HG03354 (cell line): ENCODE data around the gene RNF180.

ENCODE experiments used
- ATAC-seq: cut with Tn5 transposase; IDR thresholded peaks from one replicate; pipeline ENCODE4 v1.9.1; 2021; ENCODE audit warnings: mild to moderate bottlenecking; ENCODE audit not compliant: unreplicated experiment, poor library complexity, severe bottlenecking

The RNF180 gene, protein sequence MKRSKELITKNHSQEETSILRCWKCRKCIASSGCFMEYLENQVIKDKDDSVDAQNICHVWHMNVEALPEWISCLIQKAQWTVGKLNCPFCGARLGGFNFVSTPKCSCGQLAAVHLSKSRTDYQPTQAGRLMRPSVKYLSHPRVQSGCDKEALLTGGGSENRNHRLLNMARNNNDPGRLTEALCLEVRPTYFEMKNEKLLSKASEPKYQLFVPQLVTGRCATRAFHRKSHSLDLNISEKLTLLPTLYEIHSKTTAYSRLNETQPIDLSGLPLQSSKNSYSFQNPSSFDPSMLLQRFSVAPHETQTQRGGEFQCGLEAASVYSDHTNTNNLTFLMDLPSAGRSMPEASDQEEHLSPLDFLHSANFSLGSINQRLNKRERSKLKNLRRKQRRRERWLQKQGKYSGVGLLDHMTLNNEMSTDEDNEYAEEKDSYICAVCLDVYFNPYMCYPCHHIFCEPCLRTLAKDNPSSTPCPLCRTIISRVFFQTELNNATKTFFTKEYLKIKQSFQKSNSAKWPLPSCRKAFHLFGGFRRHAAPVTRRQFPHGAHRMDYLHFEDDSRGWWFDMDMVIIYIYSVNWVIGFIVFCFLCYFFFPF

GRCh38 chr5:64165500-64166200, at the start of gene RNF180:
TSS of gene RNF180 (plus strand) at chr5:64165843. CDS start at chr5:64200808, 34,965 bp downstream.
- peak; percentile 57 for ATAC-seq

GRCh38 chr5:64125521-64125920, 40.1 kb upstream of the RNF180 start:
- ATAC-seq = no peak

DNA sequence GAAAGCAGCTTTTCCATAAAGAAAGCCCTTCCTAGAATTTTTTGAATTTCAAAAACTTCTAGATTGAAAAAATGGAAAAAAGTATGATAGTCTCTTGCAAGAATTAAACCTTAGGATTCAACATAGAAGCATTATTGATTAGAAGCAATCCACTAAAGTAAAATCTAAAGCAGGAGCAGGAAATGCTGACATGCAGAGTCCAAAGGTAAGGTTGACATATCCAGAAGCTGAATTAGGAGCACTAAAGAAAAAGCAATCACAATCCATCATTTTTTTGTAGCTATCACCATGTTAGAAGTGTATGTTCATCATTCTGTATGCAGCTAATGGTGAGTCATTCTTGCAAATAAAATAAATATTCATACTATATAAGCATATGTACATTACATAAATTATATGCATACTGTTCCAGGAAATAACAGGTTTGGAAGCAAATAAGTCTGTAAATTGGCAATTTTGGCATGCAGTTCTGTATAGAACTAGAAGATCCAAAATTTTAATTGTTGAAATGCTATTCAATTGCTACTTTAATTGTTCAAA, 39.4 kb upstream of the RNF180 start:
- ATAC-seq = no peak

- ATAC-seq = no peak
Measured at GRCh38 chr5:64140018-64140417, 25.6 kb upstream of the RNF180 start.

DNA sequence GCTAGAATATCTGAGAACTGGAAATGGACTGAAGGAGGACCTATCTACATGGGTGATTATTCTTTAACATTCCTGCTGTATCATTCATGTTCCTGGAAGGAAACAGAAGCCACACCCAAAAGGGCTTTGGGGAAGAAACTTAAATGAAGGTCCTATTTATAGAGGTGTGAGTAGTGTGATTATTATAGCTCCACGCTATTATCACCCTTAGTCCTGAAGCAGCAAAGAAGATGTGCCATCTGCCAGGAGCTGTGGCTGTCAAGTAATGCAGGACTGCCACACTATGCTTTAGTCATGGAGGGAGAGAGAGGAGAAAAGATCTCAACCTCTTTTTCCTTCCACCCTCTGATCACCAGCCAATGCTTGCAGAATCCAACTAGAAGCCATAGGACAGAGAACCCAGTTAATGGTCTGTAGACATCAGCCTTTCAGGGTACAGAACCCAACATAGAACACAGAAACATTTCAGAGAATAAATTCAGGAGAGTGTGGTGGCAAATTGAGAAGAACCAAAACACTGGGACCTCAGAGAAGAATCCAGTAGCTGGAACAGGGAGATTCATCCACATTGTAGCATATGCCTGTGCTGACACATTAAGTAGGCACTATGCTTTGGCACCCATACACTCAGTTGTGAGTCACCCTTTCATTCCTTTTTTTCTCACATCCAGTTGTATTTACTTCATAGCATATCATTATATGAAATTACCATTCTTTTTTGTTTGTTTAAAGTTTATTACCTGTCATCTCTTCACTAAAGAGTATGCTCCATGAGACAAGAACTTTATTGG, 21.0 kb upstream of the RNF180 start:
- no peak for ATAC-seq

DNA sequence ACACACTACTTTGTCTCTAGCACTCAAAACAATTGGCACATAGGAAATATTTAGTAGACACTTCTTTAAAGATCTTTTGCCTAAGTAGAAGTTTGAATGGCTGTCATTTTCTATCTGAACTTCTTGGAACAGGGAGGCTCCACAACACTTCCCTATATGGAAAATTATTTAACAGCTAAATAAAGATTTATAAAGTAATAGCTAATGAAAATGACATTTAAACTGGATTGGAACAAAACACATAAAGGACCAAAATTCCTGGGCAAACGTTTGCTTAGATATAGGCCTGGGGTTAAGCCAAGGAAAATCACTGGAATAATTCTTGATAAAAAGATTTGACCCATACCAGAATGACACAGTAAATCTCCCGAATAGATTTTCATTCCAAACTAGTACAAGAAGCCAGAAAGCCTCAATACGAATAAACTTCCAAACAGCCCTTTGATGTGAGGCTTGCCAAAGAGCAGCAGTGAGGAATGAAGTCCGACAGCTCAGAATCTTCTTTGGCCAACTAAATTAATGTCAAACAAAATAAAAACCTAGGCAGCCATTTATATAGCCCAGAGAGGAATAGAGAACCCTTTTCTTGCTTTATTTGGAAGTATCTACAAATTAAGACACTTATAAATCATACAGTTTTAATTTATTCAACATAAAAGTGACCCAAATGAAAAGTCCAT, 20.3 kb upstream of the RNF180 start:
- no peak for ATAC-seq

GRCh38 chr5:64147379-64147778, 18.3 kb upstream of the RNF180 start:
- no peak for ATAC-seq

DNA sequence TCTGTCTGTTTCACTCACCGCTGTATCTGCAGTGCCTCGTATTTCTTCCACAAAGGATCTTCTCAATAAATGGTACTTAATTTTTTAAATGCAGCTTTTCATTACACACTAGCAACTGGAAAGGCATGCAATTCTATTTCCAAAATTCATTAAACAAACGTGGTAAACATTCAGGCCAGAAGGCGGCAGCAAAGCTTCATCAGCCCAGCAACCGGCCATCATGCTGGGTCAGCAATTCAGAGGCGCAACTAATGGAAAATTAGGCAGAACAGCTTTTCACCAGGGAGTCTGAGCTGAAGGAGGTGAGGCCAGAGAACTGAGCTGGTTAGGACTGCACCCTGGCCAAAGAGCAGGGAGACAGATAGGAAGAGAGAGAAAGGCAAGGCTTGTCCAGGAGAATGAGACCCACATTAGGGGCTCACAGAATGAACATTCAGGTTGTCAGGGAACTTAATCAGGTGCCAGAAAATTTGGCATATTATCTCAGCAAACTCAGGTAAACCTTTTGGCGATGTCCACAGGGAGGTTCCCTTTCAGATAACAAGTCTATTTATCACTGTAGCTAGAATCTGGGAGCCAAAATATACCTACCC, 17.7 kb upstream of the RNF180 start:
- peak; percentile 65 for ATAC-seq

- ATAC-seq = no peak
Measured at GRCh38 chr5:64149268-64149667, 16.4 kb upstream of the RNF180 start.

DNA sequence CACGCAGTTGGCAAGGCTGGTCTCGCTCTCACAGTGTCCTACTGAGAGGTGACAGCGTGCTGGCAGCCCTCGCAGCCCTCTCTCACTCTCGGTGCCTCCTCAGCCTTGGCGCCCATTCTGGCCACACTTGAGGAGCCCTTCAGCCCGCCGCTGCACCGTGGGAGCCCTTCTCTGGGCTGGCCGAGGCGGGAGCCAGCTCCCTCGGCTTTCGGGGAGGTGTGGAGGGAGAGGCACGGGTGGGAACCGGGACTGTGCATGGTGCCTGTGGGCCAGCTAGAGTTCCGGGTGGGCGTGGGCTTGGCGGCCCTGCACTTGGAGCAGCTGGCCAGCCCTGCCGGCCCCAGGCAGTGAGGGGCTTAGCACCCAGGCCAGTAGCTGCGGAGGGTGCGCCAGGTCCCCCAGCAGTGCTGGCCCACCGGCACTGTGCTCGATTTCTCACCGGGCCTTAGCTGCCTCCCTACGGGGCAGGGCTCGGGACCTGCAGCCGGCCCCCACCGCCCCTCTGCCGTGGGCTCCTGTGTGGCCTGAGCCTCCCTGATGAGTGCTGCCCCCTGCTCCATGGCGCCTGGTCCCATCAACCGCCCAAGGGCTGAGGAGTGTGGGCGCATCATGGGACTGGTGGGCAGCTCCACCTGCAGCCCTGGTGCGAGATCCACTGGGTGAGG, 15.7 kb upstream of the RNF180 start:
- ATAC-seq = no peak

GRCh38 chr5:64156261-64156660, 9.4 kb upstream of the RNF180 start:
- ATAC-seq = no peak

- no peak for ATAC-seq
Measured at GRCh38 chr5:64158827-64159226, 6.8 kb upstream of the RNF180 start.

- no peak for ATAC-seq
Measured at GRCh38 chr5:64160201-64160600, 5.4 kb upstream of the RNF180 start.

DNA sequence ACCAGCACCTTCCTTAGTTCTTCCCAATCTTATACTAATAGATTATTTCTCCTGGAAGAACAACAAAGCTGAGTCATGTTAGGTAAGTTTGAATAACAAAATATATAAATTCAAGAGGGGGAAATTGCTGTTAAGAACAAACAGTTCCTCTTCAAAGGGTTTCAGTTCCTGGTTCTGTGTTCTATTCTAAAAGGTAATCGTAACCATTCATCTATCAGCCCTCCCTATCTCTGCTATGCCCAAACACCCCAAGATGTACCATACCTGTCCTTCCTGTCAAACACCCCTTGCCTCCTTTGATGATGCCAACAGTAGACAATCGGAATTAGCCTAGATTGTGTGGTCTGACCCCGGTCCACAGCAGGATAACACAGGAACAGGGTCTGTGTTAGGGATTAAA, 4.2 kb upstream of the RNF180 start:
- peak; percentile 58 for ATAC-seq

DNA sequence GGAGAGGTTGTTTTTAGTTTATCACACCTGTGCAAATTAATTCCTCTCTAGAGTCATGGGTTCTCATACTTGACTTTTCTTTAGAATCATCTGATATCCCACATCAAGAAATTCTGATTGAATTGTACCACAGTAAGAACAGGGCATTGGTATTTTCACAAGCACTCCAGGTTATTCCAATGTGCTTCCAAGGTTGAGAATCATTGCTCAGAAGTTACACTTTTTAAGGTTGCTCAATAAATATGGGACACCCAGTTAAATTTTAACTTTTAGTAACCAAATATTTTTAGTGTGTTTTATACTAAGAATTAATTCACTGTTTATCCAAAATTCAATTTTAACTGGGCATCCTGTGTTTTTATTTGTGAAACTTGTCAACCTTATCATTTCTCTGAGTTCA, 2.5 kb upstream of the RNF180 start:
- no peak for ATAC-seq

DNA sequence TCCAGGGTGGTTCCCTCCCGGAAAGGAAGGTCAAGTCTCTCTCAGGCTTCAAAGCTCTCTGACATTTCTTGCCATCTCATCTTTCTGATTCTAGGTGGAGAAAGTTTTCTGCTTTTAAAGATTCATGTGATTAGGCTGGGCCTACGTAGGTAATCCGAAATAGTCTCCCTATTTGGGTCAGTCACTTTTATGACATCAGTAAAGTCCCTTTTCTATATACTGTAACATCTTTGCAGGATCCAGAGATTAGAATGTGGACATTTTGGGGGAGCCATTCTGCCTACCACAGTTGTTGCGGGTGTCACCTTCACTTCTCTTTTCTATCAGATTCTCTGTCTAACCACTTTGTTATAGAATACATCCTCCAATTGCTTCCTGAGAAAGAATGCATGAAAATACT, 1.9 kb upstream of the RNF180 start:
- no peak for ATAC-seq

DNA sequence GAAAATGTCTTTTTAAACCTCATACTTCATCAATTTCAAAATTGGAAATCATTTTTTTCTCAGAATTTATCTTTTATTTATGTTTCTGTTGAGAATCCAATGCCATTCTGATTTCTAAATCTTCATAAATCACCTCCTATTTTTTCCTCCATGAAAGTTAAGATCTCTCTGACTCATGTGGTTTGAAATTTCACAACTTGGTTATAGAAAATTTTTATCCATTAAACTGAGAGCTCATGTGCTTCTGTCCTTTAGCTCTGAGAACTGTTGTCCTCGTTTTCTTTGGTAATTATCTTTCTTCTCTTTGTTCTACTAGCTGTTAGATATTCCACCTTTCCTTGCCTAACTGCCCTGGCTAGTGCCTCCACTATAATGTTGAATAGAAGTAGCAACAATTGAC, 1.5 kb upstream of the RNF180 start:
- no peak for ATAC-seq

DNA sequence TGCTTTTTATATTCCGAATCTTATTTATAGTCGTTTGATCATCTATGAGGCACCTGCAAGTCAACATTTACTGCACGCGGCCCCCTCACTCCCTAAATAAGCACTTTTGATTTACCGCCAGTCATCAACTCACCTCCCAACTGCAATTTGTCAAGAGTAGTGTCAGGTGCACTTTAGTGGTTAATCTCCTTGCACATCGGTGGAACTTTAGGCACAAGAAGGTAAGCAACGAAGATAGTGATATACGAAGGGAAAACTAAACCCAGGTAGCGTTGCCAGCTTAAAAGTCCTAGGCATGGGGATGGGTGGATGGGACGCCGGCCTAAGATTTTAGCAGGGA, 513 bp upstream of the RNF180 start:
- no peak for ATAC-seq
